GM19455 (cell line): Measurements from ENCODE around the gene UCKL1.
"Not testable (repeated sequence)": the region's sequence is repeated elsewhere in the genome, so short reads cannot be mapped to it uniquely, and the experiment has no call there.

Experiments
- ATAC-seq: cut with Tn5 transposase; IDR thresholded peaks from one replicate; pipeline ENCODE4 v1.9.1; 2021; ENCODE audit not compliant: unreplicated experiment

UCKL1 gene

GRCh38 chr20:63955827-63956663 is at the start of gene UCKL1:
Gene UCKL1, minus strand, starts transcription at chr20:63956416. Its CDS starts 44 bp downstream, at chr20:63956372.
- peak; percentile 66 for ATAC-seq

DNA sequence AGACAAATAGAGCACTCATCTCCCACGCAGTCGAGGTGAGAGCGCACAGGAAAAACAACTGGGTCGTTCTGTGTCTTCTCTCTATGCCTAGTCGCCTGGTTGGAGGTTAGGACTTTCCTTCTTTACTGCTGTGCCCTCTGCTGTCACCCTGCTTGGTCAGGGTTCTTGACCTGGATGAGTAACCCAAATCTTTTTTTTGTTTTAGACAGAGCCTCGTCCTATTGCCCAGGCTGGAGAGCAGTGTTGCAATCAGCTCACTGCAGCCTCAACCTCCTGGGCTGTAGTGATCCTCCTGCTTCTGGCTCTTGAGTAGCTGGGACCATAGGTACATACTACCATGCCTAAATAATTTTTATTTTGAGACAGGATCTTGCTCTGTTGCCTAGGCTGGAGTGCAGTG is 49.2 kb upstream of the UCKL1 start:
- no peak for ATAC-seq

- no peak for ATAC-seq
Measured at GRCh38 chr20:64003960-64004725, 47.9 kb upstream of the UCKL1 start.

GRCh38 chr20:64001607-64002011 is 45.4 kb upstream of the UCKL1 start:
- ATAC-seq: no peak

GRCh38 chr20:64000906-64001305 is 44.7 kb upstream of the UCKL1 start:
- no peak for ATAC-seq

- no peak for ATAC-seq
Measured at GRCh38 chr20:63982937-63983336, 26.7 kb upstream of the UCKL1 start.

DNA sequence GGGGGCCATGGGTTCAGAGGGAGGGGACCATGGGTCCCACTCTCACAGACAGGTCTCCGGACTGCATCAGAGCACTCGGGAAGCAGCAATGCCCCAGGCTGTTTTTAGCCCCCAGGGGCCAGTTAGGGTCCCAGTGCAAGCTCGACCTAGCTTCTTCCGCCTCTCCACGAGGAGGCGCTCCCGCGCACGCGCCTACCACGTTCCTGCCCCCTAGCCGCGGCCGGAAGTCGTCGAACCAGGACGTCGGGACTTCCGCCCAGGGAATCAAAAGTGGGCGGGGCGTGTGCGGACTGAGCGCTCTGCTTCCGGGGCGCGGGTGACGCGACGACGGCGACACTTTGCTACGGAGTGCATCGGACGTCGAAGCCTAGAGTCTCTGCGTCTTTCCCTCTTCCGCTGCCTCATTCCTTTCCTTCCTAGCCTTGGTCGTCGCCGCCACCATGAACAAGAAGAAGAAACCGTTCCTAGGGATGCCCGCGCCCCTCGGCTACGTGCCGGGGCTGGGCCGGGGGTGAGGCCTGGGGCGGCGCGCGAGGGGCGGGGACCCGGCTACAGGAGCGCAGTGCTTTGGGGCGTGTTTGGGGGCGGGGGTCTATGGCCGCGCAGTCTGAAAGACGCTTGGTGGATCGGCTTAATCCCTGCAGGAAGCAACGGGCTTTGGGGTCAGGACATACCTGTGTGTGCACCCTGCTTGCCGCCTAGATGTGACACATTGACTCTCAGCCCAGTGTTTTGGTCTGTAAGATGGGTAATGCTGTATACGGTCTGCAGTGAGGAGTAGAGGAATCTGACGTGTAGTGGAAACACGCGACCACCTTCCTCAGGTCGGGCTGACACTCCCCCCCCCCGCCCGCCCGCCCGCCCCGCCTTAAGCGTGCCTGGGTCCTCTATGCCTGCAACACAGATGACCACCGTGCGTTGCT is 24.9 kb upstream of the UCKL1 start, which contains the start of gene PRPF6:
Gene PRPF6, plus strand, starts transcription at position 327 of the 923 bp plus-strand sequence. Its CDS starts 114 bp downstream, at position 441.
- peak; percentile 40 for ATAC-seq

DNA sequence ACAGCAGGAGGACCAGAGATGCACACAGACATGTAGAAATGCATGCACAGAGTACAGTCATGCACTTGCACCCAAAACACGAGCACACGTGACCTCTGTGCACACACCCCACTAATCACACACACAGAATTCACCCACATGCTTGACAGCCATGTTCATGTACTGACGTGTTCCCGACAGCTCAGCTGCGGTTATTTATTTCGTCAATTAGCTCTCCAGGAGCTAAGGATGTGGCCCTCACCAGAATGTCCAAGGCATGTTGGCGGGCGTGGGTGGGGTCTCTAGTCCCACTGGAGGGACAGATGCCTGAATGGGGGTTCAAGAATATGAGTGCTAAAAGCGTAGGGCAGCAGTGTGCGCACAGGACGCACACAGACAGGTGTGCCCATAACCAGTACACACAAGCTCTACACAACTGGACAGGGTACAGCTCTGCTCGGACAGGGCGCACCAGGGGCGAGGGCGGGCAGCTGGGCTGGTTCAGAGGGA is 24.1 kb upstream of the UCKL1 start:
- peak; percentile 5 for ATAC-seq

DNA sequence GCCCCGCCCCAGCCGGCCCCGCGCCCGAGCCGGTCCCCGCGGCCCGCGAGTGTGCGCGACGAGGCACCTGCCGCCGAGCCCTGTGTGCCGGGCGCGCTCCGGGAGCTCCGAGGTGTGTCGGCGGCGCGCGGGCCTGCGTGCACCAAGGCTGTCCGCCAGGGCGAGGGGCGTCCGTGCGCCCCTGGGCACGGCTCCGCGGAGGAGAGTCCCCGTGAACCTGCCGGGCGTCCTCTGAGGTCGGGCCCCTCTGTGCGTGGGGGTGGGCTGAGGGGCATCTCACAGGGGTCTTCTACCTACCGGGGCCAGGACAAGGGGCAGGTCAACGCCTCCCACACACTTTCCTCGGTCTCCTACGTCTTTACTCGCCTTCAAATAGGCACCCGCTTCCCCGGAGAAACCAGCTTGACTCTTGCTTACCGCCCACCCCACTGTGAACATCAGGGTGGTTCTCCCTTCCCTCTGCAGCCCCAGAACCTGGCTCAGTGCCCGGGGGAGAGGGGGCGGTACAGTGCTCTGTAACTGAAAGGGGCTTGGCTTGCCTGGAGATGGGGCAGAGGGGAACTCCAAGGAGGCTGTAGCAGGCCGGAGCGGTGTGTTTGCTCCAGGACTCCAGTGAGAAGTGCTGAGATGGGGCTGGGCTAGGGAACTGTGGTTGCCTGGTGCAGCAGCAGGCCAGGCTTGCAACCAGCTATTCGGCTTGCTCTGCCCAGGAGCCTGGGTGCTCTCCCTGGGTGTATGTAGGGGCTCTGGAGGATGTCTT is 23.5 kb upstream of the UCKL1 start, which contains the start of gene SAMD10:
Gene SAMD10, minus strand, starts transcription at position 86 of the 760 bp plus-strand sequence. CDS start 175 bp downstream, outside the sequence.
- no peak for ATAC-seq

DNA sequence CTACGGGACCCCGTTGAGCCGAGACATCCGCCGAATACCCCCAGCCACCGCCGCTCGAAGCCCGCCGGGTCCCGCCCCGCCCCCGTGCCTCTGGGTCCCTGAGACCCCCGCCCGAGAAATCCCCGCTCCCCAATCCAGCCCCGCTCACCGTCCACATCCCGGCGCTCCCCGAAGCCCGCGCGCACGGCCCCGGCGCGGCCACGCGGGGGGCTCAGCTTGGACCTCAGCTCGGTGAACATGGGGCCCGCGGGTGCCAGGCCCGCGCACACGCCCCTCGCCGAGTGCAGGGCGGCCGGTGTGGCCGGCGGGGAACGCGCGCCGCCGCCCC is 23.0 kb upstream of the UCKL1 start:
- ATAC-seq: no peak

DNA sequence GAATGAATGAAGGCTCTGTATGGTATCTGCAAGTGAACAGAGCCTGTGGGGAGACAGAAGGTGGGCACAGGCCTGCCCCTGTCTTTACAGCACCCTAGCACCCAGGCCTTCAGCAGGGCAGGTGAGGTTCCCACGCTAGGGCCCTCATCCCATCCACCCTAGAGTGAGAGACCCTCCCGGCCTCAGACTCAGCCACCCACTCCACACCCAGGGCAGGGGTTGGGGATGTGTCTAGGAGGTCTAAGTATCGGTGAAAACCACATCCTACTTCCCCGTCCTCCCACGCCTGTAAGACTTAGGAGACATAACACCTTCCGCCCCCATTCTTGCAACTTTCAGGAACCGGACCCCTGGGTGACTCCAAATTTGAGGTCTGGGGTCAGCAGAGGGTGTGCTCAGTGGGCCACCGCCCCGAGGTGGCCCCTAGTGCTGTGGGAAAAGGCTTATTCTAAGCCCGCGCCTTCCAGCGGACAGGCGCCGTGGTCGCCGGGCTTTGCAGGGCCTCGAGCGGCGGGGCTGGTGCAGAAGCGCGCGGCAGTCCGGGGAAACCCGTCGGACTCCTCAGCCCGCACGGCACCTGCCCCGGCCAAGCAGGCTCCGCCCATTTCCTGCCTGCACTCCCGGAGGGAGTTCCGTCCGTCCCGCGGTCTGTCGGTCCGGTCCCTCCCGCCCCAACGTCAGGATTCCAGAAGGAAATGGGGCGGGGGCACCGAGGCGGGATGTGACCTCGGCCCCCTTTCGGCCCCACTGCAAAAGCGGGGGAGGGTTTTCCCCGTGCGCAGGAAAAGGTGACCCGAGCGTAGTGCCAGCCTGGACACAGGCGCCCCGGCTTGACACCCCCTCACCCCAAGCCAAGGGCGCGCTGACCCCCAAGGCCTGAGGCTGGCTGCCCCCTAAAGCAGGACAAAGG is 22.4 kb upstream of the UCKL1 start:
- peak; percentile 36 for ATAC-seq

DNA sequence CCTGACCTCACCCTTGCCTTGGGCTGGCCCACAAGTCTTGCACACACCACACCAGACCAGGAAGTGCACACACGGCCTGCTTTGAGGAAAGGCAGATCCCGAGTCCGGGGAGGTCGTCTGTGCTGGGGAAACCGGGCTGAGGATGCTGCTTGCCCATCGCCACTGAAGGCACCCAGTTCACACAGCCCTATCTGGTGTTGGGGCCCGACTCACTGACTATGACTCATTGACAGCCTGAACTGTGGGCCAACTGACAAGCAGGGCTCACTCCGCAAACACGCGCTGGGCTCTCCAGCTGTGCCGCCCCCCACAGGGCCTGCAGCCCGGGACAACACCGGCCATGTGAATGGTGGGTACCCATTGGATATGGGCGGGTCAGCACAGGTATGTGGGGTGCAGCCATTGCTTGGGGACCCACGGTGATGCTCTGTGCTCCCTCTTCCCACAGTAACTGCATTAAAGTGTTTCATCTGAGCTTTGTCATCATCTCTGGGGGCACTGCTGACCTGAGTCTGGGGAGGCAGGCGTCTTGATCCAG is 21.6 kb upstream of the UCKL1 start:
- no peak for ATAC-seq

GRCh38 chr20:63976980-63977738 is 20.9 kb upstream of the UCKL1 start:
- no peak for ATAC-seq

- not testable (repeated sequence) for ATAC-seq
Measured at GRCh38 chr20:63976511-63976910, 20.3 kb upstream of the UCKL1 start.

GRCh38 chr20:63974402-63975200 is 18.4 kb upstream of the UCKL1 start:
- ATAC-seq: no peak

DNA sequence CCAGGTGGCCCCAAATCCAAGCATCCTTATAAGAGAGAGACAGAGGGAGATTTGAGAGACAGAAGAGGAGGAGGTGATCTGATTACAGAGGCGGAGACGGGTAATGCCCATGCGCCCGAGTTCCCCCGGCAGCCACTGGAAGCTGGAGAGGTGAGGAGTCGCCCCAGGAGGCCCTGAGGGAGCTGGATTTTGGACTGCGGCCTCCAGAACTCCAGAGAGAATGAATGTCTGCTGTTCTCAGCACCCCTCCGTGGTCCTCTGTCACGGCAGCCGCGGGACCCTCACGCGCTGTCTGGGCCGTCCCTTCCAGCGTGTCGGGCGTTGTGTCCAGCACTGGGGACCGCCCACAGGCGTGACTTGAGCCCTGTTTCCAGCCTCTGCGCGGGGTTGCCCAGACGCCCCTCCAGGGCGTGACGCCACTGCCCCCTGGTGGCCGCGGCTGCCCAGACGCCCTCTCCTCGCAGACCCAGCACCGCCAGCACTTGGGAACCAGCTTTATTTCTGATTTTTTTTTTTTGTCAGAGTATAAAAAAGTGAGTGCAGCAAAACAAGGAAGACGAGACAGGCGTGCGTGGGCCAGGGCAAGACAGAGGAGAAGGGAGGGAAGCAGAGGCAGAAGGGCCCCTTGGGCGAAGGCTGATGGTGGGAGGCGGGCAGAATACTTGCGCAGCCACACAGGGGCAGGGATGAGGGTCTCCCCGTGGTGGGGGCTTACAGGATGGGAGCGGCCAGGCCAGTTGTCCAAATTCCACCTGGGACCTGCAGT is 17.6 kb upstream of the UCKL1 start:
- no peak for ATAC-seq

DNA sequence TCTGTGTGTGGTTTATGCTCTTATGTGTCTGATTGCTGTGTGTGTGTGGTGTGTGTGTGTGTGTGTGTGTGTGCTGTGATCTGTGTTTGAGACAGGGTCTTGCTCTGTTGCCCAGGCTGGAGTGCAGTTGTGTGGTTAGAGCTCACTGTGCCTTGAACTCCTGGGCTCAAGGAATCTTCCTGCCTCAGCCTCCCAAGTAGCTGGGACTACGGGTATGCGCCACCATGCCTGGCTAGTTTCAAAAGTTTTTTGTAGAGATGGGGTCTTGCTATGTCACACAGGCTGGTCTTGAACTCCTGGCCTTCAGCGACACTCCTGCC is 16.9 kb upstream of the UCKL1 start:
- ATAC-seq: no peak
